Body of pancreas (tissue), 4 donors: Measurements from ENCODE around the gene C19orf47. TPM values are rescaled to one million over a fixed set of nuclear protein-coding genes. Genes with fewer than 3 reads are reported as not detected.
A peak's percentile ranks its signal among the peaks of the same experiment; 100 is the strongest.

Source experiments
- ATAC-seq: fragments of 150-250 bp; one replicate; pipeline ENCODE4 v1.9.1; 2016
- DNase-seq, 4 donors: peaks; one replicate each; pipeline ENCODE4 v3.0.0-alpha.2; 2019
- H3K27ac ChIP-seq, 4 donors: fragments of 200-600 bp; sonication (generic); 1 replicate in 3 of 4; 2 replicates in 1 of 4; pipeline versions ENCODE4 v1.5.1 to v1.6.1; 2016 to 2019; ENCODE audit warnings: mild to moderate bottlenecking in 1 of 4, mixed read lengths in 1 of 4, moderate library complexity in 1 of 4
- H3K27me3 ChIP-seq, 2 donors: fragments of 200-600 bp; sonication (generic); one replicate each; pipeline ENCODE4 v1.6.0; 2016; ENCODE audit warnings: mild to moderate bottlenecking in 1 of 2
- H3K36me3 ChIP-seq, 2 donors: fragments of 200-600 bp; sonication (generic); replicated peaks in 1 of 2; 2 replicates each; pipeline ENCODE4 v1.5.1; 2016; ENCODE audit warnings: low read depth in 2 of 2; ENCODE audit not compliant: insufficient read depth in 1 of 2
- H3K4me1 ChIP-seq: fragments of 200-600 bp; sonication (generic); one replicate; pipeline ENCODE4 v1.6.0; 2016
- H3K4me3 ChIP-seq, 2 donors: fragments of 200-600 bp; sonication (generic); 1 replicate in 1 of 2; 2 replicates in 1 of 2; pipeline ENCODE4 v1.5.1; 2016 to 2019
- H3K9me3 ChIP-seq, 3 donors: fragments of 200-600 bp; sonication (generic); 1 replicate in 2 of 3; 2 replicates in 1 of 3; pipeline ENCODE4 v1.5.1; 2016
- CTCF ChIP-seq, 7 experiments: fragments of 450-650 bp in 4 of 7; fragments of 200-600 bp in 3 of 7; sonication (generic) in 3 of 7; IDR thresholded peaks; one replicate each; pipeline ENCODE4 v1.5.1; 2016 to 2019; ENCODE audit warnings: antibody characterized with exemption in 7 of 7
- POLR2A ChIP-seq, 3 donors: fragments of 450-650 bp; IDR thresholded peaks; one replicate each; pipeline ENCODE4 v1.6.1; 2016; ENCODE audit warnings: antibody characterized with exemption in 3 of 3, mild to moderate bottlenecking in 2 of 3
- WGBS, 2 donors: methylation state at CpG; one replicate each; pipeline ENCODE4 v1.1.5; 2017; 5-methylcytosine and 5-hydroxymethylcytosine counted together
- intact Hi-C: fragments of 100-400 bp; cut with DNase I; formaldehyde crosslinking; loops from one replicate; pipeline ENCODE4 v1.15.1; 2023
- total RNA-seq, 2 donors: library from RNA; depleted of rRNA; stranded (reverse); fragments of >200 nt; gene quantifications; one replicate each; pipeline ENCODE4 v1.1.0, GENCODE V29; 2016

The C19orf47 gene
- total RNA-seq, 2 donors from 2014 or later, result 3.9 to 19.8 TPM

GRCh38 chr19:40302224-40303011 is 45.8 kb downstream of the C19orf47 start:
- Histone ChIP-seq H3K36me3 (no peaks in the 10 kb centered on the region), H3K27me3 (no peaks in the 10 kb centered on the region), H3K27ac (no peak overlapping the region), H3K9me3 (no peaks in the 10 kb centered on the region), H3K4me3 (no peak overlapping the region), H3K4me1 (peaks cover 8% of the 10 kb centered on the region)
- ATAC-seq, result no peak
- 80 to 90% methylated on average over 6 of the region's 6 CpGs for WGBS, 2 donors
- DNase-seq, result no peak
- TF ChIP-seq CTCF (IDR thresholded peaks at IDR 0.05), result no peak
- no peak for TF ChIP-seq POLR2A (IDR thresholded peaks at IDR 0.05)
- intact Hi-C loops, result no loop called here

GRCh38 chr19:40300668-40301067 is 47.5 kb downstream of the C19orf47 start:
- no peak for TF ChIP-seq POLR2A (IDR thresholded peaks at IDR 0.05)
- TF ChIP-seq CTCF (IDR thresholded peaks at IDR 0.05), result no peak
- no peak overlapping the region for H3K27ac ChIP-seq
- ATAC-seq (no peak), DNase-seq (no peak)
- H3K27me3 ChIP-seq, result no peaks in the 10 kb centered on the region
- intact Hi-C loops, result no loop called here
- 87 to 94% methylated on average over 4 of the region's 4 CpGs for WGBS, 2 donors
- H3K36me3 ChIP-seq, result no peaks in the 10 kb centered on the region
- H3K9me3 ChIP-seq, result no peaks in the 10 kb centered on the region
- no peak overlapping the region for H3K4me3 ChIP-seq
- peaks cover 8% of the 10 kb centered on the region for H3K4me1 ChIP-seq

- DNase-seq (peak in 1 of 4 donors; percentile 26), ATAC-seq (peak; percentile 71)
- intact Hi-C loops, result no loop called here
- H3K4me3 ChIP-seq, result no peak overlapping the region
- no peaks in the 10 kb centered on the region for H3K4me1 ChIP-seq
- H3K9me3 ChIP-seq, result no peaks in the 10 kb centered on the region
- WGBS, 2 donors, result 46 to 51% methylated on average over 3 of the region's 3 CpGs
- H3K27me3 ChIP-seq, result no peaks in the 10 kb centered on the region
- peak overlapping the region in 3 of 4 donors; percentile 48 to 51 (median 50) for H3K27ac ChIP-seq
- TF ChIP-seq CTCF (IDR thresholded peaks at IDR 0.05) (no peak), POLR2A (IDR thresholded peaks at IDR 0.05) (no peak)
- H3K36me3 ChIP-seq, result no peaks in the 10 kb centered on the region
Measured at GRCh38 chr19:40298026-40298425, 50.2 kb downstream of the C19orf47 start.

- DNase-seq, result no peak
- 85 to 89% methylated on average over 3 to 6 of the region's 6 CpGs for WGBS, 2 donors
- TF ChIP-seq CTCF (IDR thresholded peaks at IDR 0.05) (no peak), POLR2A (IDR thresholded peaks at IDR 0.05) (no peak)
- Histone ChIP-seq H3K4me3 (no peak overlapping the region), H3K4me1 (no peaks in the 10 kb centered on the region), H3K27me3 (no peaks in the 10 kb centered on the region), H3K9me3 (no peaks in the 10 kb centered on the region), H3K27ac (no peak overlapping the region), H3K36me3 (no peaks in the 10 kb centered on the region)
- intact Hi-C loops, result no loop called here
- ATAC-seq, result no peak
Measured at GRCh38 chr19:40294560-40294959, 53.6 kb downstream of the C19orf47 start.

GRCh38 chr19:40286971-40287421 is 61.2 kb downstream of the C19orf47 start:
- ATAC-seq (no peak), DNase-seq (no peak)
- Histone ChIP-seq H3K4me1 (peaks cover 28% of the 10 kb centered on the region), H3K27me3 (no peaks in the 10 kb centered on the region), H3K4me3 (no peak overlapping the region), H3K27ac (no peak overlapping the region), H3K36me3 (no peaks in the 10 kb centered on the region), H3K9me3 (no peaks in the 10 kb centered on the region)
- TF ChIP-seq POLR2A (IDR thresholded peaks at IDR 0.05), result no peak
- no peak for TF ChIP-seq CTCF (IDR thresholded peaks at IDR 0.05)
- intact Hi-C loops, result no loop called here
- 88% methylated on average over 8 of the region's 8 CpGs for WGBS, 2 donors
